Left ventricle myocardium superior (tissue), 1 donor: Measurements from ENCODE around the gene ZNF669. TPM values are rescaled to one million over a fixed set of nuclear protein-coding genes. Genes with fewer than 3 reads are reported as not detected.
A peak's percentile ranks its signal among the peaks of the same experiment; 100 is the strongest.

ENCODE experiments used
- ATAC-seq: fragments of 200-7000 bp; cut with Tn5 transposase; one replicate; pipeline ENCODE4 v1.9.1; 2020; ENCODE audit warnings: mild to moderate bottlenecking, moderate library complexity
- DNase-seq: peaks from one replicate; pipeline ENCODE4 v3.0.0-alpha.2; 2020
- intact Hi-C: fragments of 100-400 bp; cut with micrococcal nuclease; formaldehyde crosslinking; loops from one replicate; pipeline ENCODE4 v1.11.0; 2022
- total RNA-seq: library from RNA; stranded (reverse); fragmentation: NEBNext Ultra II Directional; extraction: Animal tissue kit (Norgen Biotek cat#: 25700); gene quantifications from one replicate; pipeline ENCODE4 v1.2.1, GENCODE V29; 2021
- donor health status: DM: no; HTN: yes; CAD: no; lungs with severe emphysema.

ZNF669 gene
- total RNA-seq, 1 donor from 2014 or later = 3.7 TPM

- peak; percentile 54 for DNase-seq
These were observed 8.3 kb upstream of the ZNF669 start for GRCh38 chr1:247112479-247112781.

GRCh38 chr1:247111700-247112478 lies 7.7 kb upstream of the ZNF669 start:
- peak; percentile 88 for DNase-seq
- intact Hi-C loops = no loop called here
- ATAC-seq = peak; percentile 97

More at GRCh38 chr1:247112479-247112781, 8.3 kb upstream of the ZNF669 start:
- no peak for ATAC-seq
- intact Hi-C loops = no loop called here

- ATAC-seq (peak; percentile 52), DNase-seq (peak; percentile 56)
- intact Hi-C loops = no loop called here
These were observed 7.1 kb upstream of the ZNF669 start for GRCh38 chr1:247111259-247111699.

GRCh38 chr1:247110627-247111258 lies 6.6 kb upstream of the ZNF669 start:
- ATAC-seq (no peak), DNase-seq (no peak)
- intact Hi-C loops = no loop called here

GRCh38 chr1:247107694-247108093 lies 3.5 kb upstream of the ZNF669 start:
- DNase-seq (no peak), ATAC-seq (no peak)
- intact Hi-C loops = no loop called here

- intact Hi-C loops = no loop called here
- DNase-seq = no peak
- ATAC-seq = no peak
These were observed 1.8 kb upstream of the ZNF669 start for GRCh38 chr1:247105966-247106365.

- no peak for DNase-seq
- intact Hi-C loops = no loop called here
- ATAC-seq = no peak
These were observed 809 bp upstream of the ZNF669 start for GRCh38 chr1:247104965-247105364.

- no peak for ATAC-seq
- no peak for DNase-seq
- intact Hi-C loops = no loop called here
These were observed 1.8 kb downstream of the ZNF669 start for GRCh38 chr1:247102381-247102780.

GRCh38 chr1:247100676-247101279 lies 3.4 kb downstream of the ZNF669 start:
- no peak for DNase-seq
- ATAC-seq = no peak
- intact Hi-C loops = no loop called here

GRCh38 chr1:247096958-247097357 lies 7.2 kb downstream of the ZNF669 start:
- ATAC-seq = no peak
- intact Hi-C loops = no loop called here
- DNase-seq = no peak

- ATAC-seq (no peak), DNase-seq (no peak)
- intact Hi-C loops = no loop called here
These were observed 7.6 kb downstream of the ZNF669 start for GRCh38 chr1:247096544-247096943.

GRCh38 chr1:247096112-247096511 lies 8.0 kb downstream of the ZNF669 start:
- ATAC-seq (no peak), DNase-seq (no peak)
- intact Hi-C loops = no loop called here

- no peak for ATAC-seq
- intact Hi-C loops = no loop called here
These were observed 13.7 kb downstream of the ZNF669 start for GRCh38 chr1:247090455-247090854.

GRCh38 chr1:247089616-247090375 lies 14.4 kb downstream of the ZNF669 start:
- ATAC-seq = no peak
- intact Hi-C loops = no loop called here
- no peak for DNase-seq

More at GRCh38 chr1:247090455-247090854, 13.7 kb downstream of the ZNF669 start:
- no peak for DNase-seq

- no peak for ATAC-seq
- DNase-seq = no peak
- intact Hi-C loops = no loop called here
These were observed 15.2 kb downstream of the ZNF669 start for GRCh38 chr1:247088967-247089366.

- DNase-seq (no peak), ATAC-seq (no peak)
- intact Hi-C loops = no loop called here
These were observed 16.9 kb downstream of the ZNF669 start for GRCh38 chr1:247087256-247087655.

GRCh38 chr1:247085310-247085709 lies 18.8 kb downstream of the ZNF669 start:
- intact Hi-C loops = no loop called here
- DNase-seq = no peak
- ATAC-seq = no peak

- ATAC-seq (no peak), DNase-seq (no peak)
- intact Hi-C loops = no loop called here
These were observed 19.4 kb downstream of the ZNF669 start for GRCh38 chr1:247084771-247085170.

GRCh38 chr1:247079141-247079874 lies 24.8 kb downstream of the ZNF669 start:
- intact Hi-C loops = no loop called here
- ATAC-seq = no peak

More at GRCh38 chr1:247079141-247079874, 24.8 kb downstream of the ZNF669 start:
- no peak for DNase-seq
